ENCODE measurements around the gene TCIRG1.
"Not testable (repeated sequence)": the region's sequence is repeated elsewhere in the genome, so short reads cannot be mapped to it uniquely, and the experiment has no call there.

The TCIRG1 gene, protein sequence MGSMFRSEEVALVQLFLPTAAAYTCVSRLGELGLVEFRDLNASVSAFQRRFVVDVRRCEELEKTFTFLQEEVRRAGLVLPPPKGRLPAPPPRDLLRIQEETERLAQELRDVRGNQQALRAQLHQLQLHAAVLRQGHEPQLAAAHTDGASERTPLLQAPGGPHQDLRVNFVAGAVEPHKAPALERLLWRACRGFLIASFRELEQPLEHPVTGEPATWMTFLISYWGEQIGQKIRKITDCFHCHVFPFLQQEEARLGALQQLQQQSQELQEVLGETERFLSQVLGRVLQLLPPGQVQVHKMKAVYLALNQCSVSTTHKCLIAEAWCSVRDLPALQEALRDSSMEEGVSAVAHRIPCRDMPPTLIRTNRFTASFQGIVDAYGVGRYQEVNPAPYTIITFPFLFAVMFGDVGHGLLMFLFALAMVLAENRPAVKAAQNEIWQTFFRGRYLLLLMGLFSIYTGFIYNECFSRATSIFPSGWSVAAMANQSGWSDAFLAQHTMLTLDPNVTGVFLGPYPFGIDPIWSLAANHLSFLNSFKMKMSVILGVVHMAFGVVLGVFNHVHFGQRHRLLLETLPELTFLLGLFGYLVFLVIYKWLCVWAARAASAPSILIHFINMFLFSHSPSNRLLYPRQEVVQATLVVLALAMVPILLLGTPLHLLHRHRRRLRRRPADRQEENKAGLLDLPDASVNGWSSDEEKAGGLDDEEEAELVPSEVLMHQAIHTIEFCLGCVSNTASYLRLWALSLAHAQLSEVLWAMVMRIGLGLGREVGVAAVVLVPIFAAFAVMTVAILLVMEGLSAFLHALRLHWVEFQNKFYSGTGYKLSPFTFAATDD

DNA sequence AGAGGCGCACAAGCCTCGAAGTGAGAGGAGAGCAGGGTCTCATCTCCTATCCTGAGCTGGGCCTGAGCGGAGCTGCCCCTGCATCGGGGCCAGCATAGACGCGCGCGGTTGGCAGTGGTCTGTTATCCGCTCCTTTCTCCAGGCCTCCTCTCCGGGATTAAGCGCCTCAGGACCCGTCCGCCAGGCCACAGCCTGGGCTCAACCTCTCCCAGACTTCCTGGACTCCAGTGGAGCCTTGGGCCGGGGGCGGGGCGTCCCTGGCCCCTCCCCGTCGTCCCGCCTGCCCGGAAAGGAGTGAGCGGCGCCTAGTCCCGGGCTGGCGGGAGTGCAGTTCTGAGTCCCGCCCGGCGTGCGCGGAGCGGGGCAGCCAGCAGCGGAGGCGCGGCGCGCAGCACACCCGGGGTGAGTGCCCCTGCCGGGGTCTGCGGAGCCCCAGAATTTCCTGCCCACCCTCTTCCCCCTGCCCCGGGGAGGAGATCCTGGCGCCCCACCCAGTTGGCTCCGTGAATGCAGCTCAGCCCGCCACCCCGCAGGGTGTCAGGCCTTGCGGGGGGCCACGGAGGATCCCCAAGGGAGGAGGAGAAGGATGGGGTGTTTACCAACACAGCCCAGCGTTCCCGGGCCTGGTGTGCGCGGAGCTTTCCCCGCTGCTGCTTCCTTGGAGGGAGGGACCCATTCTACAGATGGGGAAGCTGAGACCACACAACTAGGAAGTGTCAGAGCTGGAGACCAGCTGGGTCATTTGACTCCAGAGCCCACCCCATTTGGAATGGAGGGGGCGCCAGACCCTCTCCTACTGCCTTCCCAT lies at the start of gene TCIRG1:
Gene TCIRG1 (plus strand): TSS at position 308 of the 808 bp plus-strand sequence. CDS start 2,247 bp downstream, outside the sequence.
- peak within 1 kb of the TSS; percentile 95 to 98 for H3K4me3 Mint-ChIP-seq
- peak; percentile 56 to 61 for ATAC-seq (replicated peaks)
- peak within 1 kb of the TSS; percentile 97 for H3K27ac Mint-ChIP-seq
- H3K36me3 Mint-ChIP-seq: peaks cover 15 to 24% of the 10 kb centered on the region in 2 donors
- peak; percentile 46 for DNase-seq
- no peaks in the 10 kb centered on the region for H3K9me3 Mint-ChIP-seq
- H3K27me3 Mint-ChIP-seq: no peaks in the 10 kb centered on the region
- peaks cover 17 to 46% of the 10 kb centered on the region in 2 donors for H3K4me1 Mint-ChIP-seq

DNA sequence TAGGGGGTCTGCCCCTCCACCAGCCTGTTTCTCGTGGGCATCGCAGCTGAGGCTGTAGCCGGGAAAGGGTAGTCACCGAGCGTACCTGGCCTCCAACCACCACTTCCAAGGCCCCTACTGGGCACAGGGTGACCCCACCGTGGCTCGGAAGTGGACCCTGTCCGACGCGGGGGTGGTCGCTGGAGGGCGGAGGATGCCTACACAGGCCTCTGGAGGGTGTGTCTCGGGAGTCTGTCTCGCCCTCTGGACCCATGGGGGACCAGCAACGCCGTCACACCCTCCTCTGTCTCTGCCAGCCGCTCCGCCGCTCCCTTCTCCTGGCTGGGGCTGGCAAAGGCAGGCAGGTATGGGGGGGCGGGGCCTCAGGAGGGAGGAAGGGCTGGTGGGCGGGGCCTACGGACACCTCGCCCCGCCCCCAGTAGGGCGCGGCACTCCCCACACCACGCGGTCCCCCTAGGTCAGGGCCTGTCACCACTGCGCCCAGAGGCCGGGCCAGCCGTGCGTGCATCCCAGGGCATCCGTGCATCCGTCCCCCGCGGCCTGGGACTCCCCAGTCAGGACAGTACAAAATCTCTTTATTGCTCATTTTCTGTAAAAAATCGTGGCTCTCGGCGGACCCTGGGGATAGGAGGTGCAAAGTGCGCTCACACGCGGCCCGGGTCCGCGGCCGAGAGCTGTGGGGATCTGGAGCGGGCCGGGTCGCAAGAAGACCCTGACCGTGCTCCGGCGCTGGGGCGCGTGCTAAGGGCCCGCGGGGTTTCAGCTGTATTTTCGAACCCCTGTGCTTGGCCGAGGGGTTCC lies 48.1 kb upstream of the TCIRG1 start:
- DNase-seq, H3K27ac Mint-ChIP-seq, H3K27me3 Mint-ChIP-seq, H3K9me3 Mint-ChIP-seq: not testable (repeated sequence)
- peaks cover 15 to 36% of the 10 kb centered on the region in 2 donors for H3K4me1 Mint-ChIP-seq
- peak; percentile 45 to 67 for ATAC-seq (replicated peaks)
- peaks cover 21% of the 10 kb centered on the region in 2 donors for H3K36me3 Mint-ChIP-seq
- peak overlapping the region in 1 of 2 donors; percentile 16 for H3K4me3 Mint-ChIP-seq

DNA sequence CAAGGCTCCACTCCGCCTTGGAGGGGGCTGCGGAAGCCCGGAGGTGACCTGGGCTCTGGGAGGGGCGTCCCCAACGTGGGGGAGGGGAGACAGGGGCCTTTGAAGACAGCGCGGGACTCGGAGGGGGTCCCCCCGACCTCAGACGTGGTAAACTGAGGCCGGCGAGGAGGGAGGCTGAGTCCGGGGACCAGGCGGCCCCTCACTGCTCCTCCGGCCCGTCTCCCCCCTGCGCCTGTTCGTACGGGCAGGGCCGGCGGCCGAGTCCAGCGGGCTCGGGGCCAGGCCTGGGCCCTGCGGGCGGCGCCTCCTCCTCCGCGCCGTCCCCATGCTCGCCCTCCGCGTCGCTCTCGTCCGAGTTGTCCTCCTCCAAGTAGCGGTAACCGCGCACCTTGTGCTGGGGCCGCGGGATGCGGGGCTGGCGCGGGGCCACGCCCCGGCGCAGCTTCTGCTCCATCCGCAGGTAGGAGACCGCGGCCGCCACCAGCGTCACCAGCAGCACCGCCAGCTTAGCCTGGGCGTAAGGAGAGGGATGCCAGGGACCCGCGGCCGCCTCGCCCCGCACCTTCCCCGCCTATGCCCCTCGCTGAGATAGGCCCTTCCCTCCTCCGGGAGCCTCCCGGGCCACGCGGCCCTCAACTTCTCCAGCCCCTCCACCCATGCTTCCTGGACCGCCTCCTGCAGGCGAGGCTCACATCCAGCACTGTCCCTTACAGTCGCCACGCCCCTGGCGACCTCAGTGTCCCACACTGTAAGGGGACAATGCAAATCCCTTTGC lies 47.3 kb upstream of the TCIRG1 start:
- not testable (repeated sequence) for H3K27me3 Mint-ChIP-seq; DNase-seq; H3K27ac Mint-ChIP-seq; H3K9me3 Mint-ChIP-seq; ATAC-seq (replicated peaks)
- Mint-ChIP-seq H3K36me3 (peaks cover 24% of the 10 kb centered on the region in 2 donors), H3K4me1 (peaks cover 17 to 40% of the 10 kb centered on the region in 2 donors), H3K4me3 (peak overlapping the region in 1 of 2 donors; percentile 52)

DNA sequence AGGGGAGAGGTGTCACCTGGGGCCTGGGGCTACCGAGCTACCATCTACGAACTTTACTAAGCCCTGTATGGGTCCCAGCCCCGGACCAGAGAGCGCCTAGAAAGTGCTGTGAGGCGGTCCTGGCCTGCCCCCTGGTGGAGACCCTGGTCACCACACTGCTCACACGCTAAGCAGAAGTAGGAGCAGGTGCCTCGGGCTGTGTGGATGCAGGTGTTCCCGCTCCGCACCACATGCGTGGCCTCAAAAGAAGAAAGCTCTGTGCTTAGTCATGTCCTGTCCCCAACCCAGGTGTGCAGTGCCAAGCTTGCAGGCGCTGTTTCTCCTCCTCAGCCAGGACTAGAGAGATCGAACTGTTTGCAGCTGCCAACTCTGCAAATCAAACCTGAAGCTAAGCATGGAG lies 45.0 kb upstream of the TCIRG1 start:
- DNase-seq (peak; percentile 52), ATAC-seq (replicated peaks) (peak in 1 of 2 donors; percentile 45)

DNA sequence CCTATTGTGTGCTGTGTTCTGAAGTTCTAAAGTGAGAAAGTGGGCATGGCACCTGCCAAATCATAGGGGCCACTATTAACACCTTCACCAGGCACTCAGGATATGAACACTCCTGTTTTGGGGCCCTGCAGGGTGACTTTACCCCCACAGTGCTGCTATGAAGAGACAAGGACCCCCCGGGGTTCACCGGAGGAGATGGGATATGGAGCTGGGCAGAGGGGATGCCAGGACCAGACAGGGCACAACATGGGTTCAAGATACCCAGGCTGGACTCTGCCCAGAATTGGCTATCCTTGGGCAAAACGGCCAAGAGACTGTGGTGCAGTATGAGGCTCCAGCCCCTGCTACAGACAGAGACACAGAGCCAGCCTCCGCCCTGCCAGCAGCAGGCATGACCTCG lies 44.4 kb upstream of the TCIRG1 start:
- DNase-seq; H3K27me3 Mint-ChIP-seq; H3K4me3 Mint-ChIP-seq; H3K9me3 Mint-ChIP-seq; ATAC-seq (replicated peaks): not testable (repeated sequence)
- Mint-ChIP-seq H3K27ac (peak overlapping the region; percentile 75), H3K36me3 (peaks cover 45 to 48% of the 10 kb centered on the region in 2 donors), H3K4me1 (peaks cover 35 to 68% of the 10 kb centered on the region in 2 donors)

More for the DNA sequence above, 45.0 kb upstream of the TCIRG1 start:
- Mint-ChIP-seq H3K27ac (peak overlapping the region; percentile 75), H3K4me1 (peaks cover 34 to 62% of the 10 kb centered on the region in 2 donors), H3K36me3 (peaks cover 44 to 47% of the 10 kb centered on the region in 2 donors)
- H3K4me3 Mint-ChIP-seq, H3K9me3 Mint-ChIP-seq, H3K27me3 Mint-ChIP-seq: not testable (repeated sequence)

DNA sequence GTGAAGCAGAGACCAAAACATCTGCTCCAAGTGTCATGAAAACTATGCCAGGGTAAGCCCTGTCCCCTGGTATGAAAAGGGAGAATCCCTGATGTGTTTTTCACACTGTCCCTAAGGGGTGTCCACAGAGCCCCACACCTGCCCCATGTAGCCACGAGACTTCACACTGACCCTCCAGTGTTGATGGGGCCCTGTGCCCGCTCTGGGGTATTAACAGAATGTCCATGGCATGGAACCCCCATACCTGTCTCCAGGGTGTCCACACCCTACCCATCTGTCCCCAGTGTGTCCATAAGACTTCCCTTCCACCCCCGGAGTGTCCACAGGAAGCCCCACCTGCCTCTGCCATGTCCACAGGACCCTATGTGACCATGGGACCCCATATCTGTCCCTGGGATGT lies 43.7 kb upstream of the TCIRG1 start:
- DNase-seq; ATAC-seq (replicated peaks); H3K27ac Mint-ChIP-seq; H3K4me3 Mint-ChIP-seq; H3K27me3 Mint-ChIP-seq; H3K9me3 Mint-ChIP-seq: not testable (repeated sequence)
- Mint-ChIP-seq H3K36me3 (peaks cover 43% of the 10 kb centered on the region in 2 donors), H3K4me1 (peaks cover 40 to 71% of the 10 kb centered on the region in 2 donors)

DNA sequence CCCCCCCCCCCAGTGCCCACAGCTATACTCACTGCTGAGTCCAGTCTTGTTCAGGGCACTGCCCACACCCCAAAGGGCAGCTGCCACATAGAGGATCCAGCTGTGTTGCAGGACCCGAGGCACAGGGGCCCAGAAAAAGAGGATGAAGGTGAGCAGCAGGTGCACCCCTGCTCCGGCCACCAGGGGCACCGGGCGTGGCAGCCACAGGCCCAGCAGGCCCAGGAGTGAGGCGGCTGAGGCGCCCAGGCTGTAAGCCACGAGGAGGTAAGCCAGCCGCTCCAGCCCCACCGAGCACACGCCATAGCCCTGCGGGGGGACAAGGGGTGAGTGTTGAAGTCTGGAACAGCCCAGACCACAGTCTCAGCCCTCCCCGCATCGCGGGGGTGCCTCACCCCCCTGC lies 43.2 kb upstream of the TCIRG1 start:
- not testable (repeated sequence) for H3K27me3 Mint-ChIP-seq; DNase-seq; H3K9me3 Mint-ChIP-seq; H3K27ac Mint-ChIP-seq; ATAC-seq (replicated peaks); H3K4me3 Mint-ChIP-seq
- Mint-ChIP-seq H3K4me1 (peaks cover 40 to 74% of the 10 kb centered on the region in 2 donors), H3K36me3 (peaks cover 43% of the 10 kb centered on the region in 2 donors)

DNA sequence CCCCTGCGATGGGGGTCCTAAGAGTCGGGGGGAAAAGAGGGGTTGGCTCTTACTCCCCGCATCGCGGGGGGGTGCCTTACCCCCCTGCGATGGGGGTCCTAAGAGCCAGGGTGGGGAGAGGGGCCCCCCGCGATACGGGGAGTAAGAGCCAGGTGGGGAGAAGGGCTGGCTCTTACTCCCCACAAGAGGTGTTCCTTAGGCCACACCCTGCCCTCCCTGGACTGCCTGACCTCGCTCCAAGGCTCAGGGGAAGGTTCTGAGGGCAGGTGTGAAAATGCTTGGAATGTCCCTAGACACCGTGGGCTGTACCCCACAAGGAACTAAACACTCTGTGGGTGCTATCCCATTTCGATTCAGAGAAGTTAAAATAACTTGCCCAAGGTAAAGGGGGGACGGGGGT lies 42.8 kb upstream of the TCIRG1 start:
- ATAC-seq (replicated peaks) (no peak), DNase-seq (no peak)
- H3K27me3 Mint-ChIP-seq: no peaks in the 10 kb centered on the region
- H3K4me1 Mint-ChIP-seq: peaks cover 40 to 72% of the 10 kb centered on the region in 2 donors
- peaks cover 0 to 8% of the 10 kb centered on the region in 2 donors for H3K9me3 Mint-ChIP-seq
- H3K4me3 Mint-ChIP-seq: no peak overlapping the region
- H3K36me3 Mint-ChIP-seq: peaks cover 40 to 41% of the 10 kb centered on the region in 2 donors
- H3K27ac Mint-ChIP-seq: no peak overlapping the region

DNA sequence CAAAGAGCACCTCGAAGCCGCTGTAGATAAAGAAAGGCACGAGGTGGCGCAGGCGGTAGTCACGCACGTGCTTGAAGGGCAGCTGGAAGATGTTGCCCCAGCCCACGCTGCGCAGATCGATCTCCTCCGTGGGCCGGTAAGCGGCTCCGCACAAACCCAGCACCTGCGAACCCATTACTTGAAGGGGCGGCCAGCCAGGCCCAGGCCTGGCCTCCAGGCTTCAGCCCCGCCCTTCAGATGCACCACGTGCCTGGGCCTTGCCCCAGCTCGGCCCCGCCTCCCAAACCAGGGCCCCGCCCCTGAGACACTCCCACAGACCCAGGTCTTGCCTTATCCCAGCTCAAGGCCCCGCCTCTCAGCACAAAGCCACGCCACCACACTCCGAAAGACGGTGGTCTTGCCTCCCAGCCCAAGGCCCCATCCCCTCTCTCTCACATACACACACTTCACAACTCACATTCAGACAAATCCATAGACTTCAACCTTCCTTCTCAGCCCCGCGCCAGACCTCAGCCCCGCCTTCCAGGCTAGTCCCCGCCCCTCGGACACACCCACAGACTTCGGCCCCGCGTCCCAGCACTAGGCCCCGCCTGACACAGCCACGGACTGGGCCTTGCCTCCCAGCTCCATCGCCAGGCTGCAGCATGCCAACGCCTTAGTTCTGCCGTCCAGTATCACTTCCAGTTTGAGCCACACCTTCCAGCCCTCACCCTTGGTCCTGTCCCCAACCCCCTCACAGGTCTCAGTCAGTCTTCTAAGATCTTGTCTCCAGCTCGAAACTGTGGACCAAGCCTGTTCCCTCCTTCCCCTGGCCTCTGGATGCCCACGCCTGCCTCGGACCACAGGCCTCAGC lies 42.0 kb upstream of the TCIRG1 start:
- Mint-ChIP-seq H3K27ac (peak overlapping the region; percentile 74), H3K4me1 (peaks cover 39 to 74% of the 10 kb centered on the region in 2 donors), H3K9me3 (peaks cover 0 to 8% of the 10 kb centered on the region in 2 donors), H3K4me3 (peak overlapping the region in 1 of 2 donors; percentile 1), H3K27me3 (no peaks in the 10 kb centered on the region), H3K36me3 (peaks cover 38 to 39% of the 10 kb centered on the region in 2 donors)
- DNase-seq (no peak), ATAC-seq (replicated peaks) (peak; percentile 64 to 78)

DNA sequence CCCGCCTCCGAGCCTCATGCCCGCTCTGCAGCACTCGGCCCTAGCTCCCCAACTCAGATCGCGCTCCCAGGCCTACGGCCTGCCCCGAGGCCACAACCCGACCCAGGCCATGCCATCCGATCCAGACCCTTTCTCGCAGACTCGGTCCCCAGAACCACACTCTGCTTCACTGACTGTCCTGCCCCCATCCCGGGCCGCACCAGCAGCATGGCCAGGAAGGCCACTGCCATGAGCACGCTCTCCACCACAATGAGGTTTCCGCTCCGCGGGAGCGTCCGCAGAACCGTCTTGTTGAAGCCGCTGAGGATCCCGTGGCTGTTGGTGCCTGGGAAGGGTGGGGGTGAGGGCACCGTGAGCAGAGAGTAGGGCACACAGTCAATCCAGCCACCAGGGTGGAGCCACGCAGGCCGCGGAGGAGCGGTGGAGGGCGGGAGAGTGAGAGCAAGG lies 41.3 kb upstream of the TCIRG1 start:
- H3K27me3 Mint-ChIP-seq: no peaks in the 10 kb centered on the region
- peaks cover 39 to 41% of the 10 kb centered on the region in 2 donors for H3K36me3 Mint-ChIP-seq
- no peak for ATAC-seq (replicated peaks)
- H3K4me1 Mint-ChIP-seq: peaks cover 43 to 78% of the 10 kb centered on the region in 2 donors
- no peak for DNase-seq
- peaks cover 0 to 8% of the 10 kb centered on the region in 2 donors for H3K9me3 Mint-ChIP-seq
- H3K4me3 Mint-ChIP-seq: no peak overlapping the region
- H3K27ac Mint-ChIP-seq: no peak overlapping the region

DNA sequence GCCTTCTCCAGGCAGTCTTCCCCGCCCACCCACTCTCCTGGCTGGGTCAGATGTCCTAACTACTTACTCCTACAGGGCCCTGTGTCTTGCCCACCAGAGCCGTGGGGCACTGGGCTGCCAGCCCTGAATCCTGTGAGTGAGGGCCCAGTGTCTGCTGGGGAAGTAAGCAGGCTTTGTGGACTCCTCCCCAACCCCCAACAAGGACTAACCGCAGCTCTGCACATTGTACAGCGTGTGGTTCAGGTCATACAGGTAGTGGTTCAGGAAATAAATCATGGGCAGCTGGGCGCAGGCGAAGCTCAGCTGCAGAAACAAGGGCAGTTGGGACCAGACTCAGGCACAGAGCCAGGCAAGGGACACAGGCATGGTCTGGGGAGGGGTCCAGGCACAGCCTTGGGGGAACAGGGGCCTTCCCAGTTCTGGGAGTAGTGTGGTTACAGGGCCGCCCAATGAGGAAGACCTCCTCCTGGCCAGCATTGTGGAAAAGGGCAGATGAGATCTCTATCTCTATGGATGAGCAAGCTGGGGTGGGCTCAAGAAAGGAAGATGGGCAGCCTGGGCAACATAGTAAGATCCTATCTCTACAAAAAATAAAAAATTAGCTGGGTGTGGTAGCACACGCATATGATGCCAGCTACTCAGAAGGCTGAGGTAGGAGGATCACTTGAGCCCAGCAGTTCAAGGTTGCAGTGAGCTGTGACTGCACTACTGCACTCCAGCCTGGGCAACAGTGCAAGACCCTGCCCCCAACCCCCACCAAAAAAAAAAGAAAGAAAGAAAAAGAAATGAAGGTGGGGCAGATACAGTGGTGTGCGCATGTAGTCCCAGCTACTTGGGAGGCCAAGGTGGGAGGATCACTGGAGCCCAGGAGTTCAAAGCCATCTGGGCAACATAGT lies 40.4 kb upstream of the TCIRG1 start:
- DNase-seq (no peak), ATAC-seq (replicated peaks) (peak in 1 of 2 donors; percentile 21)
- no peaks in the 10 kb centered on the region for H3K27me3 Mint-ChIP-seq
- peak overlapping the region in 1 of 2 donors; percentile 26 for H3K4me3 Mint-ChIP-seq
- peaks cover 38 to 46% of the 10 kb centered on the region in 2 donors for H3K36me3 Mint-ChIP-seq
- H3K27ac Mint-ChIP-seq: peak overlapping the region; percentile 79
- peaks cover 48 to 84% of the 10 kb centered on the region in 2 donors for H3K4me1 Mint-ChIP-seq
- peaks cover 0 to 8% of the 10 kb centered on the region in 2 donors for H3K9me3 Mint-ChIP-seq

Measured in stimulated activated naive B cell treated with anti-CD40 and anti-IgM and Interleukin-4, amounts not matched to agents 10 μg/mL and 1 μg/mL and 100 μg/mL, for 72 hours (primary cell).